ENCODE results near the gene ARHGAP18. TPM values are rescaled to one million over a fixed set of nuclear protein-coding genes. Genes with fewer than 3 reads are reported as not detected.
A peak's percentile ranks its signal among the peaks of the same experiment; 100 is the strongest.

ARHGAP18 gene
- 5.6 TPM for total RNA-seq
- long read RNA-seq, full-length matches to known transcripts, result 7 of 9 reads
- long read RNA-seq, partial matches to known transcripts, result 2 of 9 reads
- long read RNA-seq, other reads (novel, unspliced or antisense), result 0 of 9 reads

DNA sequence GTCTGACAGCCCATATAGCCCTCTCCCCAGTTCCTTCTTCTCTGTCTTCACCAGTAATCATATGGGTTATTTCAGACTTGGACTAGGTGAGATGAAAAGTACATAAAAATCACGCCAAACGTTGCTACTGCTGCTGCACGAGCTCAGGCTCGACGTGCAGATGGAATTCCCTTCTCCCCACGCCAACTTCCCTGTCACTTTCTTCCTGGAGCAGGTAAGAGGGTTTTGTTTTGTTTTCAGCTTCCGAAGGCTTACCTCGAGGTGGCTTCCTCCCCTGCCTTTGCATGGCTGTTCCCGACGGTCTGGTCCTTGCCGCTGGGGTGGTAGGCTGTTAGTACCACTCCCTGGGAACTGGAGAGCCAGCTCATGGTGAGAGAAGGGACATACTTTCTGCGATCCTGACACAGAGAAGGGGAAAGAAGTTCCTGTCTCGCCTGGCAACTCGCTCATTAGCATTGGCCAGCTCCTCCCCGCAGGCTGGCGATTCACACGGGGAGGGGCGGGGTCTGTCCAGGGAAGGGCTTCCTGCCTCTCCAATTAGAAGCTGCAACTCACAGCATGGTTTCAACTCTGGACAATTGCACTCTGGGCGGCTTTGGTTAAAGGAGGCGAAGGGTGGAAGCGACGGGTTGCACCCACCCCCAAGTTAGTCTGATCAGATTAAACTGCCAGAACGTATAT is at the start of gene ARHGAP18:
TSS of gene ARHGAP18 (minus strand) at position 409 of the 681 bp plus-strand sequence. CDS start at position 368, 41 bp downstream.
- peak; percentile 89 for DNase-seq
- H3K27ac ChIP-seq (replicated peaks), result peak within 1 kb of the TSS; percentile 85
- H3K27me3 ChIP-seq (ENCODE audit: low read depth), result no peaks in the 10 kb centered on the region
- peak within 1 kb of the TSS; percentile 73 for H3K4me3 ChIP-seq
- no peaks in the 10 kb centered on the region for H3K9me3 ChIP-seq (replicated peaks)
- TF ChIP-seq CTCF (IDR thresholded peaks at IDR 0.05; ENCODE audit: borderline replicate concordance), result no peak
- H3K4me1 ChIP-seq, result peaks cover 38% of the 10 kb centered on the region
- H3K36me3 ChIP-seq, result no peaks in the 10 kb centered on the region
- intact Hi-C loops (cut with micrococcal nuclease), result no loop called here

- H3K4me3 ChIP-seq, result no peak overlapping the region
- DNase-seq, result no peak
- H3K27me3 ChIP-seq (ENCODE audit: low read depth), result no peaks in the 10 kb centered on the region
- H3K9me3 ChIP-seq (replicated peaks), result no peaks in the 10 kb centered on the region
- no peak for TF ChIP-seq CTCF (IDR thresholded peaks at IDR 0.05; ENCODE audit: borderline replicate concordance)
- H3K4me1 ChIP-seq, result peaks cover 7% of the 10 kb centered on the region
- no peaks in the 10 kb centered on the region for H3K36me3 ChIP-seq
- no peak overlapping the region for H3K27ac ChIP-seq (replicated peaks)
- intact Hi-C loops (cut with micrococcal nuclease), result no loop called here
Observed at GRCh38 chr6:129755787-129756186, 45.8 kb upstream of the ARHGAP18 start.

DNA sequence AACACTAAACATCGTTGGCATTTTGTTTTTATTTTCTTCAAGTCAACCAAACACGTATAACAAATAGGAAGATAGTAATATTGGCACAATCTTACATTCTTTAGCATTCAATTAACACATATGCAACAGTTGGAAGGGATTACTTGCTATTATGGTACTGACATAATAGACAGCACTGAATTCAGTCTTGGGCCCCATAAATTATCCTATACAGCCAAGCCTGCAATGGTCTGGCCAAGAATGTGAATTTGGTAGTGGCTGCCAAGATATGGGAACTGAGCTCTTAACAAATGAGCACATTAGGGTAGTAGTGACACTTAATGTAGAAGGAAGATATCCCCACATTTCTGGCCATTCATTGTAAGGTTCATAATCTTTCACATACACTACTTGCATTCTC is 44.8 kb upstream of the ARHGAP18 start:
- no peak for TF ChIP-seq CTCF (IDR thresholded peaks at IDR 0.05; ENCODE audit: borderline replicate concordance)
- H3K27ac ChIP-seq (replicated peaks), result no peak overlapping the region
- intact Hi-C loops (cut with micrococcal nuclease), result no loop called here
- H3K9me3 ChIP-seq (replicated peaks), result no peaks in the 10 kb centered on the region
- no peaks in the 10 kb centered on the region for H3K27me3 ChIP-seq (ENCODE audit: low read depth)
- no peak for DNase-seq
- H3K36me3 ChIP-seq, result no peaks in the 10 kb centered on the region
- H3K4me3 ChIP-seq, result no peak overlapping the region
- peaks cover 17% of the 10 kb centered on the region for H3K4me1 ChIP-seq

DNA sequence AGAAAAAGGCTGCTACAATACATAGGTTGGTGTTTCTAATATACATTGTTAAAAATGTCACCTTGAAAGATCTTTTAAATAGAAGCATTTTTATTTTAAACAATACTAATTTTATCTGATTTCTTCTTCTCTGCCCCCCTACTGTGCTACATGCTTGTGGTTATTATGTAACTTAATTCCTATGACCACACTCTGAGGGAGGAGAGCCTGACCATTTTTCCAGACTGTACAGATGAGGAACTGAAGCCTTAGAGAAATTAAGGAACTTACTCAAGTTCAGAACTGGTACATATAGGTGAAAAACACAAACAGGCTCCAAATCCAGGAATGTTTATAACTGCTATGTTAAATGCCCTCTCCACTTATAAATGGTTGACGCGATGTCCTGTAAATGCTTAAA is 43.4 kb upstream of the ARHGAP18 start:
- no peaks in the 10 kb centered on the region for H3K27me3 ChIP-seq (ENCODE audit: low read depth)
- intact Hi-C loops (cut with micrococcal nuclease), result no loop called here
- no peaks in the 10 kb centered on the region for H3K36me3 ChIP-seq
- no peak overlapping the region for H3K27ac ChIP-seq (replicated peaks)
- H3K4me3 ChIP-seq, result no peak overlapping the region
- TF ChIP-seq CTCF (IDR thresholded peaks at IDR 0.05; ENCODE audit: borderline replicate concordance), result no peak
- no peaks in the 10 kb centered on the region for H3K9me3 ChIP-seq (replicated peaks)
- H3K4me1 ChIP-seq, result peaks cover 30% of the 10 kb centered on the region
- DNase-seq, result no peak

DNA sequence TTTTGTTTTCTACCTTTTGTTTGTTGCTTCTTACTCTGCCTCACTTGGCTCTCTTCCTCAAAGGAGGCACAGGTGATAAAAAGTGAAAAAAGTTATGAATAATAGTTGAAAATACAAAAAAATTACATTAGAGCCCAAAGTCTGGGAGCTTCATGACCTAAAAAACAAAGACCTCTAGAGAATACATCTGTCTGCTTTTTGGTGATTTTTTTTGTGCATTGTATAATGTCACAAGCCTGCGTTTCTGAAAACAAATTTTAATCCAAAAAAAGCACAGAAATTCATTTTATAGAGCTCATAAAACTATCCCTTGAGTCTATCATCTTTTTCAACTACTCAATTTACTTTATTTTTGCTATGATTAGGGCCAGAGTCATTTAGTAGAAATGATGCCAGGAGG is 41.4 kb upstream of the ARHGAP18 start:
- H3K27me3 ChIP-seq (ENCODE audit: low read depth), result no peaks in the 10 kb centered on the region
- intact Hi-C loops (cut with micrococcal nuclease), result no loop called here
- H3K27ac ChIP-seq (replicated peaks), result peak overlapping the region; percentile 0
- peaks cover 36% of the 10 kb centered on the region for H3K4me1 ChIP-seq
- H3K4me3 ChIP-seq, result no peak overlapping the region
- no peak for DNase-seq
- no peaks in the 10 kb centered on the region for H3K36me3 ChIP-seq
- H3K9me3 ChIP-seq (replicated peaks), result no peaks in the 10 kb centered on the region
- no peak for TF ChIP-seq CTCF (IDR thresholded peaks at IDR 0.05; ENCODE audit: borderline replicate concordance)
